Astrocyte (in vitro differentiated cells and primary cell): ENCODE results near the gene VIM. TPM values are rescaled to one million over a fixed set of nuclear protein-coding genes. Genes with fewer than 3 reads are reported as not detected.
A peak's percentile ranks its signal among the peaks of the same experiment; 100 is the strongest.

Experiments
- DNase-seq: peaks from one replicate; pipeline ENCODE4 v3.0.0-alpha.2; 2010; ENCODE audit warnings: low read depth
- FAIRE-seq: peaks from 2 replicates; lab custom pipeline; 2011; peaks lifted over from hg19 to GRCh38; lab: Jason Lieb, UNC
- H2AFZ ChIP-seq: 2 replicates; pipeline ENCODE4 v1.6.0; 2012; ENCODE audit warnings: low read depth, low read length, inconsistent platforms
- H3K27ac ChIP-seq: 2 replicates; pipeline ENCODE4 v1.5.1; 2011; ENCODE audit warnings: low read depth, low read length, inconsistent platforms
- H3K27me3 ChIP-seq: 2 replicates; pipeline ENCODE4 v1.6.0; 2011; ENCODE audit warnings: low read length, inconsistent platforms; ENCODE audit not compliant: insufficient read depth
- H3K36me3 ChIP-seq: 2 replicates; pipeline ENCODE4 v1.5.1; 2011; ENCODE audit warnings: low read length, inconsistent platforms; ENCODE audit not compliant: insufficient read depth
- H3K4me1 ChIP-seq: 2 replicates; pipeline ENCODE4 v1.5.1; 2011; ENCODE audit warnings: low read length, inconsistent platforms; ENCODE audit not compliant: insufficient read depth
- H3K4me2 ChIP-seq: 2 replicates; pipeline ENCODE4 v1.6.0; 2012; ENCODE audit warnings: low read length, inconsistent platforms
- H3K4me3 ChIP-seq: 2 replicates; pipeline ENCODE4 v1.5.1; 2011; ENCODE audit warnings: low read depth, mild to moderate bottlenecking, low read length, inconsistent platforms; ENCODE audit not compliant: insufficient read depth
- H3K79me2 ChIP-seq: 2 replicates; pipeline ENCODE4 v1.6.0; 2012; ENCODE audit warnings: mild to moderate bottlenecking, low read length, inconsistent platforms; ENCODE audit not compliant: insufficient read depth
- H3K9ac ChIP-seq: 2 replicates; pipeline ENCODE4 v1.6.0; 2012; ENCODE audit warnings: mild to moderate bottlenecking, low read length, inconsistent platforms
- H3K9me3 ChIP-seq: 2 replicates; pipeline ENCODE4 v1.5.1; 2012; ENCODE audit warnings: low read depth, mild to moderate bottlenecking, low read length, inconsistent platforms; ENCODE audit not compliant: insufficient read depth
- H4K20me1 ChIP-seq: 2 replicates; pipeline ENCODE4 v1.6.0; 2012; ENCODE audit warnings: low read length, inconsistent platforms; ENCODE audit not compliant: insufficient read depth
- H3K27ac Mint-ChIP-seq: one replicate; pipeline ENCODE4 v1.8.0; 2021; ENCODE audit warnings: mild to moderate bottlenecking, mixed read lengths; ENCODE audit not compliant: unreplicated experiment
- H3K27me3 Mint-ChIP-seq: one replicate; pipeline ENCODE4 v1.8.0; 2021; ENCODE audit warnings: low read depth, mixed read lengths; ENCODE audit not compliant: unreplicated experiment
- H3K36me3 Mint-ChIP-seq: one replicate; pipeline ENCODE4 v1.8.0; 2021; ENCODE audit warnings: low read depth, mixed read lengths; ENCODE audit not compliant: unreplicated experiment
- H3K4me1 Mint-ChIP-seq: one replicate; pipeline ENCODE4 v1.8.0; 2021; ENCODE audit warnings: low read depth, mixed read lengths; ENCODE audit not compliant: unreplicated experiment
- H3K4me3 Mint-ChIP-seq: one replicate; pipeline ENCODE4 v1.8.0; 2021; ENCODE audit warnings: mild to moderate bottlenecking, moderate library complexity, mixed read lengths; ENCODE audit not compliant: unreplicated experiment
- H3K9me3 Mint-ChIP-seq: one replicate; pipeline ENCODE4 v1.8.0; 2021; ENCODE audit warnings: mild to moderate bottlenecking, mixed read lengths; ENCODE audit not compliant: unreplicated experiment
- EZH2 ChIP-seq: IDR thresholded peaks from 2 replicates; pipeline ENCODE4 v1.6.1; 2012; ENCODE audit warnings: mild to moderate bottlenecking, low read length, inconsistent platforms; ENCODE audit not compliant: insufficient read depth
- total RNA-seq: library from RNA; stranded (reverse); gene quantifications from 2 replicates; pipeline ENCODE4 v1.2.1, GENCODE V29; 2021
- TF ChIP-seq, protein P1 (sequence below): IDR thresholded peaks from 2 replicates; pipeline ENCODE4 v1.5.1; 2011; ENCODE audit warnings: low read depth, mild to moderate bottlenecking, inconsistent platforms, low read length, moderate library complexity; ENCODE audit not compliant: insufficient read depth

Gene VIM
- total RNA-seq, 1 donor from 2014 or later, result 5,400 TPM

DNA sequence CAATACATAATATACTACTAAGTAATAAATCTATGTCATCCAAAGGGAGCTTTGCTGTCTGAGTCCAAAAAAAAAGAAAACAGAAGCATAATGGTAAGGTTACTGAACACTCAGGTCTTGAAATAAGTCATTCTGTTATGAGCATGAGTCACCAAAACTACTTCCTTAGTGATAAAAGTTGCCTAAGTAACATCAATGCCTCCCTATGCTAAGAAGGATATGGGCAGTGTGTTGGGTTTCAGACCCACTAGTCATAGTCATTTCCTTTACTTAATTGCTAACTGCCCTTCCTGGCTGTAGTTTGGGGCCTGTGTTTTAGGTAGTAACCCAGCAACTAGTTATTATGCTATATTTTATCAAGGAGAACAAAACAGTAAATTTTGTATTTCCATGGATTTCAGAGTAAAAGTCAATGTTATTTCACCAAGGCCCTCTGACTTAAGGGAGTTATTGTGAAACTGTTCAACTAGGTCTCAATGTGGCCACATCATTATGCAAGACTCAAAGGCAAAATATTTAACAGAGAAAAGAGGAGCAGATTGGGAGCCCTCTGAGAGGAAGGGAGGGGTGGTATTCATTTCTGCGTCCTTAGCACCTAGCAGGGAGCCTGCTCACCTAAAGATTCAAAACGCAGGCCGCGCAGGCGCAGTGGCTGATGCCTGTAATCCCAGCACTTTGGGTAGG lies 11.7 kb upstream of the VIM start:
- Histone ChIP-seq H3K9ac (peak overlapping the region; percentile 84), H2AFZ (no peak overlapping the region), H3K9me3 (no peaks in the 10 kb centered on the region), H3K27ac (peak overlapping the region; percentile 99), H4K20me1 (no peaks in the 10 kb centered on the region), H3K27me3 (no peaks in the 10 kb centered on the region), H3K4me2 (peak overlapping the region; percentile 82), H3K36me3 (no peaks in the 10 kb centered on the region), H3K4me3 (peak overlapping the region; percentile 41), H3K79me2 (no peaks in the 10 kb centered on the region), H3K4me1 (peaks cover 50% of the 10 kb centered on the region)
- peak overlapping the region; percentile 99 for H3K27ac Mint-ChIP-seq
- peak; percentile 100 for DNase-seq
- H3K4me1 Mint-ChIP-seq, result peaks cover 65% of the 10 kb centered on the region
- no peaks in the 10 kb centered on the region for H3K27me3 Mint-ChIP-seq
- peak; percentile 98 for FAIRE-seq
- H3K36me3 Mint-ChIP-seq, result no peaks in the 10 kb centered on the region
- peak overlapping the region; percentile 45 for H3K4me3 Mint-ChIP-seq
- TF ChIP-seq EZH2, result no peak
- TF ChIP-seq, protein P1, sequence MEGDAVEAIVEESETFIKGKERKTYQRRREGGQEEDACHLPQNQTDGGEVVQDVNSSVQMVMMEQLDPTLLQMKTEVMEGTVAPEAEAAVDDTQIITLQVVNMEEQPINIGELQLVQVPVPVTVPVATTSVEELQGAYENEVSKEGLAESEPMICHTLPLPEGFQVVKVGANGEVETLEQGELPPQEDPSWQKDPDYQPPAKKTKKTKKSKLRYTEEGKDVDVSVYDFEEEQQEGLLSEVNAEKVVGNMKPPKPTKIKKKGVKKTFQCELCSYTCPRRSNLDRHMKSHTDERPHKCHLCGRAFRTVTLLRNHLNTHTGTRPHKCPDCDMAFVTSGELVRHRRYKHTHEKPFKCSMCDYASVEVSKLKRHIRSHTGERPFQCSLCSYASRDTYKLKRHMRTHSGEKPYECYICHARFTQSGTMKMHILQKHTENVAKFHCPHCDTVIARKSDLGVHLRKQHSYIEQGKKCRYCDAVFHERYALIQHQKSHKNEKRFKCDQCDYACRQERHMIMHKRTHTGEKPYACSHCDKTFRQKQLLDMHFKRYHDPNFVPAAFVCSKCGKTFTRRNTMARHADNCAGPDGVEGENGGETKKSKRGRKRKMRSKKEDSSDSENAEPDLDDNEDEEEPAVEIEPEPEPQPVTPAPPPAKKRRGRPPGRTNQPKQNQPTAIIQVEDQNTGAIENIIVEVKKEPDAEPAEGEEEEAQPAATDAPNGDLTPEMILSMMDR, result no peak
- no peaks in the 10 kb centered on the region for H3K9me3 Mint-ChIP-seq

DNA sequence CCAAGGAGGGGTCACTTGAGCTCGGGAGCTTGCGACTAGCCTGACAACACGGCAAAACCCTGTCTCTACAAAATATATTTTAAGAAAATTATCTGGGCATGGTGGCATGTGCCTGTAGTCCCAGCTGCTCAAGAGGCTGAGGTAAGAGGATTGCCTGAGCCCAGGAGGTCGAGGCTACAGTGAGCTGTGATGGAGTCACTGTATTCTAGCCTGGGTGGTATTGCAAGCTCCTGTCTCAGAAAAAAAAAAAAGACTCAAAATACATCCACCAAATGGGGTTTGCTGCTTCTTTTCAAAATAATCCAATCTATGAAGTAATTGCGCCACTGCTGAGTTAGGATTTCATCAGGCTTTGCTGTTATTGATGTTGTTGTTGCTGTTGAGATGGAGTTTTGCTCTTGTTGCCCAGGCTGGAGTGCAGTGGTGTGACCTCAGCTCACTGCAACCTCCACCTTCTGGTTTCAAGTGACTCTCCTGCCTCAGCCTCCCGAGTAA lies 11.1 kb upstream of the VIM start:
- no peaks in the 10 kb centered on the region for H3K79me2 ChIP-seq
- H3K4me2 ChIP-seq, result peak overlapping the region; percentile 82
- peak overlapping the region; percentile 84 for H3K9ac ChIP-seq
- no peaks in the 10 kb centered on the region for H3K36me3 ChIP-seq
- DNase-seq, result no peak
- Mint-ChIP-seq H3K4me3 (no peak overlapping the region), H3K4me1 (peaks cover 62% of the 10 kb centered on the region), H3K9me3 (no peaks in the 10 kb centered on the region), H3K36me3 (no peaks in the 10 kb centered on the region), H3K27me3 (no peaks in the 10 kb centered on the region), H3K27ac (peak overlapping the region; percentile 99)
- peaks cover 50% of the 10 kb centered on the region for H3K4me1 ChIP-seq
- no peak overlapping the region for H3K4me3 ChIP-seq
- H4K20me1 ChIP-seq, result no peaks in the 10 kb centered on the region
- no peak overlapping the region for H2AFZ ChIP-seq
- H3K9me3 ChIP-seq, result no peaks in the 10 kb centered on the region
- TF ChIP-seq, protein P1, result no peak
- TF ChIP-seq EZH2, result no peak
- no peaks in the 10 kb centered on the region for H3K27me3 ChIP-seq
- peak overlapping the region; percentile 99 for H3K27ac ChIP-seq
- no peak for FAIRE-seq
